ENCODE measurements around the gene EZH2.

The EZH2 gene

GRCh38 chr7:148898845-148899484 is 14.9 kb upstream of the EZH2 start:
- no peak overlapping the region for H3K4me2 ChIP-seq (ENCODE audit: low read length)
- no peak for TF ChIP-seq CTCF (IDR thresholded peaks at IDR 0.05)

DNA sequence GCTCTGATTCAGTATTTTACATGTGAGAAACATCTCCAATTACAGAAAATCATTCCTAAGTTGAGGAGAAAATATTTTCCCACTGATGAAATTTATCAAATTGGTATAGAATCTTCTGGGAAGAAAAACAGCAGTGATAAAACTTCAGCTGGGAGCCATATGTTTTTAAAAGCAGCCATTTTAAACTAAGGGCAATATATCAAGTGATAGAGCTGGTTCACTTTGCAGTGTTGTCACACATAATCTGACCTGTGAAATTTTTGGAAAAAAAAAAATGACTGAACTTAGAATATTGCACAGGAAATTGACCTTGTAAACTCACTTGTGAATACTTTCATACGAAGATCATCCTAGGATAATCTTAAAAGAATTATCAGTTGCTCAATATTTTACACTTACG is 10.5 kb upstream of the EZH2 start:
- no peak overlapping the region for H3K4me3 ChIP-seq (ENCODE audit: low read depth, low read length)
- no peak overlapping the region for H3K27ac ChIP-seq
- no peaks in the 10 kb centered on the region for H3K4me1 ChIP-seq
- TF ChIP-seq CTCF (IDR thresholded peaks at IDR 0.05), result no peak
- H2AFZ ChIP-seq, result no peak overlapping the region
- no peak overlapping the region for H3K4me2 ChIP-seq (ENCODE audit: low read length)
- H3K79me2 ChIP-seq, result no peaks in the 10 kb centered on the region
- H3K9ac ChIP-seq, result no peak overlapping the region
- no peaks in the 10 kb centered on the region for H3K9me3 ChIP-seq (ENCODE audit: control insufficient read depth, low read length)
- H3K27me3 ChIP-seq (ENCODE audit: control insufficient read depth, insufficient read depth, low read length), result no peaks in the 10 kb centered on the region
- H3K36me3 ChIP-seq (ENCODE audit: control insufficient read depth, insufficient read depth, low read length), result no peaks in the 10 kb centered on the region

More at GRCh38 chr7:148898845-148899484, 14.9 kb upstream of the EZH2 start:
- H3K9me3 ChIP-seq (ENCODE audit: control insufficient read depth, low read length), result no peaks in the 10 kb centered on the region
- H3K27me3 ChIP-seq (ENCODE audit: control insufficient read depth, insufficient read depth, low read length), result no peaks in the 10 kb centered on the region
- no peak overlapping the region for H2AFZ ChIP-seq
- H3K4me1 ChIP-seq, result no peaks in the 10 kb centered on the region
- H3K79me2 ChIP-seq, result no peaks in the 10 kb centered on the region
- no peaks in the 10 kb centered on the region for H3K36me3 ChIP-seq (ENCODE audit: control insufficient read depth, insufficient read depth, low read length)
- H3K4me3 ChIP-seq (ENCODE audit: low read depth, low read length), result no peak overlapping the region
- no peak overlapping the region for H3K9ac ChIP-seq
- no peak overlapping the region for H3K27ac ChIP-seq

DNA sequence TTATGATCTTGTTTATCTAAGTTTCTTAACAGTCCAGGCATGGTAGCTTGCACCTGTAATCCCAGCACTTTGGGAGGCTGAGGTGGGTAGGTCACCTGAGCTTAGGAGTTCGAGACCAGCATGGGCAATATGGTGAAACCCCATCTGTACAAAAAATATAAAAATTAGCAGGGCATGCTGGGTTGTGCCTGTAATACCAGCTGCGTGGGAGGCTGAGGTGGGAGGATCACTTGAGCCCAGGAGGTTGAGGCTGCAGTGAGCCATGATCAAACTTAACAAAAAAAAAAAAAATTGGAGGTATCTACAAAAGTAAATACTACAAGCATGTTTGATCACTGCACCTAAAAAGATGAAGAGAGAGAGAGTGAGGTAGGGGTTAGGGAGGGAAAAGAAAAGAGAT is 9.0 kb upstream of the EZH2 start:
- Histone ChIP-seq H3K9ac (no peak overlapping the region), H3K9me3 (ENCODE audit: control insufficient read depth, low read length) (no peaks in the 10 kb centered on the region), H3K4me1 (no peaks in the 10 kb centered on the region), H3K79me2 (no peaks in the 10 kb centered on the region), H3K27me3 (ENCODE audit: control insufficient read depth, insufficient read depth, low read length) (no peaks in the 10 kb centered on the region), H3K36me3 (ENCODE audit: control insufficient read depth, insufficient read depth, low read length) (no peaks in the 10 kb centered on the region), H3K27ac (no peak overlapping the region), H3K4me2 (ENCODE audit: low read length) (no peak overlapping the region), H2AFZ (no peak overlapping the region), H3K4me3 (ENCODE audit: low read depth, low read length) (no peak overlapping the region)
- TF ChIP-seq CTCF (IDR thresholded peaks at IDR 0.05), result no peak

DNA sequence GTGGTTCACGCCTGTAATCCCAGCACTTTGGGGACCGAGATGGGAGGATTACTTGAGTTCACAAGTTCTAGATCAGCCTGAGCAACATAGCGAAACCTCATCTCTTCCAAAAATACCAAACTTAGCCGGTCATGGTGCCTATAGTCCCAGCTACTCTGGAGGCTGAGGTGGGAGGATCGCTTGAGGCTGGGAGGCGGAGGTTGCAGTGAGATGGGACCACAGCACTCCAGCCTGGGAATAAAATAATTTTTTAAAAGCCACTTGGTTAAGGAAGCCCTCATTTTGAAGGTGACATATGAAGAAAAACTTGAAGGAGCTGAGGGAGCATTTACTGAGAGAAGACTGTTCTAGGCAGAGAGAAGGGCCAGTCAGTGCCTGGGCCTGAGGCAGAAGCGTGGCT is 4.2 kb upstream of the EZH2 start:
- Histone ChIP-seq H3K36me3 (ENCODE audit: control insufficient read depth, insufficient read depth, low read length) (no peaks in the 10 kb centered on the region), H3K4me1 (no peaks in the 10 kb centered on the region), H3K27ac (no peak overlapping the region), H2AFZ (no peak overlapping the region), H3K4me3 (ENCODE audit: low read depth, low read length) (no peak overlapping the region), H3K9me3 (ENCODE audit: control insufficient read depth, low read length) (no peaks in the 10 kb centered on the region), H3K27me3 (ENCODE audit: control insufficient read depth, insufficient read depth, low read length) (no peaks in the 10 kb centered on the region), H3K9ac (no peak overlapping the region), H3K4me2 (ENCODE audit: low read length) (no peak overlapping the region), H3K79me2 (no peaks in the 10 kb centered on the region)
- no peak for TF ChIP-seq CTCF (IDR thresholded peaks at IDR 0.05)

- Histone ChIP-seq H3K4me2 (ENCODE audit: low read length) (no peak overlapping the region), H3K27ac (no peak overlapping the region), H3K4me3 (ENCODE audit: low read depth, low read length) (no peak overlapping the region), H3K9ac (no peak overlapping the region), H3K36me3 (ENCODE audit: control insufficient read depth, insufficient read depth, low read length) (no peaks in the 10 kb centered on the region), H3K4me1 (peaks cover 4% of the 10 kb centered on the region), H2AFZ (no peak overlapping the region), H3K27me3 (ENCODE audit: control insufficient read depth, insufficient read depth, low read length) (no peaks in the 10 kb centered on the region), H3K9me3 (ENCODE audit: control insufficient read depth, low read length) (no peaks in the 10 kb centered on the region), H3K79me2 (no peaks in the 10 kb centered on the region)
- no peak for TF ChIP-seq CTCF (IDR thresholded peaks at IDR 0.05)
Observed at GRCh38 chr7:148886844-148887243, 2.8 kb upstream of the EZH2 start.

All from parathyroid adenoma (tissue), 2 donors.